IMR-90 (cell line): Measurements from ENCODE around the gene KCNK15. TPM values are rescaled to one million over a fixed set of nuclear protein-coding genes. Genes with fewer than 3 reads are reported as not detected.

ENCODE experiments used
- ATAC-seq: fragments of 200-7000 bp; cut with Tn5 transposase; 2 replicates; pipeline ENCODE4 v1.9.1; 2020; ENCODE audit warnings: low read depth, mild to moderate bottlenecking, moderate library complexity
- BruUV-seq: library from RNA; stranded (reverse); fragments of 400-500 nt; replicated peaks from 2 replicates; lab custom pipeline; 2021; lab: Mats Ljungman, UMichigan
- CTCF ChIA-PET: fragments of 300-600 bp; formaldehyde crosslinking; extraction: SDS; loops from one replicate; lab custom pipeline; 2021; ENCODE audit warnings: antibody characterized with exemption; lab: Yijun Ruan, JAX
- POLR2A ChIA-PET: fragments of 300-600 bp; sonication (Branson Sonifier 250); formaldehyde crosslinking; loops from one replicate; lab custom pipeline; 2022; ENCODE audit warnings: antibody characterized with exemption; ENCODE audit not compliant: unreplicated experiment; lab: Charles Lee
- DNase-seq: peaks from one replicate; pipeline ENCODE4 v3.0.0; 2013
- H2AFZ ChIP-seq: replicated peaks from 2 replicates; pipeline ENCODE3; 2013; ENCODE audit warnings: low read length, mild to moderate bottlenecking; ENCODE audit not compliant: poor library complexity
- H2AK5ac ChIP-seq: 2 replicates; pipeline ENCODE4 v1.6.1; 2013; ENCODE audit warnings: low read depth, low read length, inconsistent platforms
- H2AK9ac ChIP-seq: replicated peaks from 2 replicates; pipeline ENCODE3; 2013; ENCODE audit warnings: mild to moderate bottlenecking, low read depth, low read length, moderate library complexity; ENCODE audit not compliant: poor library complexity
- H2BK120ac ChIP-seq: 2 replicates; pipeline ENCODE4 v1.6.1; 2013; ENCODE audit warnings: low read depth, low read length, inconsistent platforms
- H2BK15ac ChIP-seq: 3 replicates; pipeline ENCODE4 v1.6.1; 2013; ENCODE audit warnings: low read depth, low read length, inconsistent platforms
- H2BK20ac ChIP-seq: 2 replicates; pipeline ENCODE4 v1.6.1; 2013; ENCODE audit warnings: low read depth, mild to moderate bottlenecking, inconsistent platforms, low read length, moderate library complexity
- H2BK5ac ChIP-seq: 2 replicates; pipeline ENCODE4 v1.6.1; 2013; ENCODE audit warnings: mild to moderate bottlenecking, low read depth, low read length, inconsistent platforms; ENCODE audit not compliant: poor library complexity, severe bottlenecking
- H3K14ac ChIP-seq: replicated peaks from 2 replicates; pipeline ENCODE4 v1.6.1; 2013; ENCODE audit warnings: low read depth, low read length, inconsistent platforms
- H3K18ac ChIP-seq: 2 replicates; pipeline ENCODE4 v1.6.1; 2013; ENCODE audit warnings: low read depth, low read length, control low read depth
- H3K23ac ChIP-seq: 2 replicates; pipeline ENCODE4 v1.6.1; 2013; ENCODE audit warnings: low read depth, low read length, inconsistent platforms
- H3K27ac ChIP-seq: 2 replicates; pipeline ENCODE4 v1.5.1; 2013; ENCODE audit warnings: mild to moderate bottlenecking, control low read depth, low read length; ENCODE audit not compliant: insufficient read depth
- H3K27me3 ChIP-seq: 2 replicates; pipeline ENCODE4 v1.6.1; 2013; ENCODE audit warnings: low read length; ENCODE audit not compliant: control insufficient read depth, insufficient read depth
- H3K36me3 ChIP-seq: 2 replicates; pipeline ENCODE4 v1.6.1; 2013; ENCODE audit warnings: low read length, mixed read lengths; ENCODE audit not compliant: control insufficient read depth, insufficient read depth
- H3K4ac ChIP-seq: 2 replicates; pipeline ENCODE4 v1.6.1; 2013; ENCODE audit warnings: low read depth, low read length, inconsistent platforms
- H3K4me1 ChIP-seq: 2 replicates; pipeline ENCODE4 v1.6.1; 2013; ENCODE audit warnings: low read length, mixed read lengths; ENCODE audit not compliant: control insufficient read depth, insufficient read depth
- H3K4me2 ChIP-seq: 2 replicates; pipeline ENCODE4 v1.6.1; 2013; ENCODE audit warnings: low read depth, mild to moderate bottlenecking, control low read depth, low read length, moderate library complexity
- H3K4me3 ChIP-seq: 2 replicates; pipeline ENCODE4 v1.5.1; 2013; ENCODE audit warnings: low read depth, mild to moderate bottlenecking, control low read depth, low read length, moderate library complexity; ENCODE audit not compliant: insufficient read depth
- H3K56ac ChIP-seq: 2 replicates; pipeline ENCODE4 v1.6.1; 2013; ENCODE audit warnings: low read length, inconsistent platforms; ENCODE audit not compliant: insufficient read depth; ENCODE audit errors: extremely low read depth
- H3K79me1 ChIP-seq, 2 experiments: 2 replicates each; pipeline ENCODE4 v1.6.1; 2013; ENCODE audit warnings: low read length in 2 of 2, inconsistent platforms in 1 of 2, low read depth in 1 of 2
- H3K9ac ChIP-seq: 2 replicates; pipeline ENCODE4 v1.6.1; 2013; ENCODE audit warnings: low read depth, low read length, control low read depth
- H3K9me1 ChIP-seq: 2 replicates; pipeline ENCODE4 v1.6.1; 2013; ENCODE audit warnings: low read length, inconsistent platforms; ENCODE audit not compliant: insufficient read depth
- H3K9me3 ChIP-seq: 2 replicates; pipeline ENCODE4 v1.6.1; 2013; ENCODE audit warnings: low read length; ENCODE audit not compliant: control insufficient read depth, insufficient read depth
- H4K20me1 ChIP-seq: 2 replicates; pipeline ENCODE4 v1.6.1; 2013; ENCODE audit warnings: low read length, inconsistent platforms; ENCODE audit not compliant: insufficient read depth
- H4K5ac ChIP-seq: 2 replicates; pipeline ENCODE4 v1.6.1; 2013; ENCODE audit warnings: mild to moderate bottlenecking, low read depth, low read length, control low read depth
- H4K8ac ChIP-seq, 2 experiments: 2 replicates each; pipeline ENCODE4 v1.6.1; 2013; ENCODE audit warnings: low read depth in 2 of 2, low read length in 2 of 2, control low read depth in 1 of 2, inconsistent platforms in 1 of 2
- H4K91ac ChIP-seq: 2 replicates; pipeline ENCODE4 v1.6.1; 2013; ENCODE audit warnings: low read depth, low read length, inconsistent platforms; ENCODE audit not compliant: insufficient read depth
- CEBPB ChIP-seq: IDR thresholded peaks from 2 replicates; pipeline ENCODE4 v1.6.1; 2012; ENCODE audit warnings: low read depth, low read length, improper control_type of control experiment
- MAZ ChIP-seq: IDR thresholded peaks from 2 replicates; pipeline ENCODE4 v1.6.1; 2012; ENCODE audit warnings: low read depth, mild to moderate bottlenecking, low read length, improper control_type of control experiment, moderate library complexity, borderline replicate concordance
- USF2 ChIP-seq: fragments of 150-350 bp; IDR thresholded peaks from 2 replicates; pipeline ENCODE4 v1.6.1; 2017; ENCODE audit warnings: mild to moderate bottlenecking, antibody characterized with exemption, low read length, low read depth
- WGBS, 2 experiments: methylation state at CpG; one replicate each; pipeline versions ENCODE4 v1.1.5 to v1.1.7; 2013; ENCODE audit warnings: missing lambda C conversion rate in 2 of 2; ENCODE audit not compliant: insufficient read length in 1 of 2; ENCODE audit errors: extremely low coverage in 2 of 2; 5-methylcytosine and 5-hydroxymethylcytosine counted together
- dilution Hi-C: fragments of 300-500 bp; cut with HindIII; formaldehyde crosslinking; loops from one replicate; pipeline ENCODE4 v1.14.3; 2018; ENCODE audit warnings: low sequenced_read_pairs; ENCODE audit not compliant: unreplicated experiment
- in situ Hi-C: fragments of 300-500 bp; cut with MboI; formaldehyde crosslinking; loops from 3 replicates; pipeline ENCODE4 v1.14.3; 2019; ENCODE audit warnings: low sequenced_read_pairs, inconsistent platforms, mixed read lengths
- intact Hi-C: fragments of 100-400 bp; cut with micrococcal nuclease; formaldehyde crosslinking; loops from 2 replicates; pipeline ENCODE4 v1.10.0; 2022
- polyA plus RNA-seq, 3 experiments: library from polyadenylated mRNA; depleted of rRNA; stranded (reverse); fragments of >200 nt; gene quantifications; 2 replicates each; pipeline ENCODE4 v1.2.3, GENCODE V29; 2012; ENCODE audit warnings: low replicate concordance in 1 of 3
- total RNA-seq: library from RNA; depleted of rRNA; stranded (reverse); fragments of >200 nt; gene quantifications from 2 replicates; pipeline ENCODE4 v1.2.3, GENCODE V29; 2012
- TF ChIP-seq, protein P1 (sequence below): conservative IDR thresholded peaks from 2 replicates; pipeline ENCODE4 v1.5.1; 2012; ENCODE audit warnings: mild to moderate bottlenecking, low read depth, low read length, improper control_type of control experiment

Gene KCNK15
- total and polyA plus RNA-seq, 2 of the 4 experiments (the other 2 are of a cell fraction) = not detected

DNA sequence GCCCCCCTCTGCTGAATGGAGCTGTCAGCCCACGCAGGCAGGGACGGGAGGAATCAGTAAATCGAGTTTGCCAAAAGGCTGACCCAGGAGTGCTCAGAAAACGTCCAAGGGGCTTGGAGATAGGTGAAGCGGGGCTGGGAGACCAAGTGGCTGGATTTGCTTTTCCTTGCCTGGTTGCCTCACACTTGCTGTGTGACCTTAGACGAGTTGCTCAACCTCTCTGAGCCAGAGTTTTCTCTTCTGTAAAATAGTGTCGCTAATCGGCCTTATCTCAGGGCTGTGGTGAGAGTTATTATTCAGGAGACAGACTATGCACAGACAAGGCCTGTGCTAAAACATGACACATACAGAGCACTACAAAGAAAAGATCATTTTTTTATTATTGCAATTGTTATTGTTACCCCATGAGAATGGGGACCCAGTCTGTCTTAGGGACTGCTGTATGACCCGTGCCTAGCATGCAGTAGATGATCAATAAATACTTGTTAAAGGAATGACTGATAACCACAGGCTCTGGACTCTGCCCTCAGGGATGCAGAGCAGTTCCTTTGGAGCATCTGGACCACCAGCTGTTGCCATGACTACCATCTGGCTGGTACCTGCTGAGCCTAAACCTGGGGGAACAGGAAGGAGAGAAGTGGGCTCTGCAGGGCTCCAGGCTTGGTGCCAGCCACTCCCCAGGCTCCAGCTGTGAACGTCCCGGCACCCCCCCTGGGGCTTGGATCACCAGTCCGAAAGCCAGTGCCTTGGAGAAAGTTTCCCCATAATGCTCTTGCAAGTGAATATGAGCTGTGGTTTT lies 901 bp downstream of the KCNK15 start:
- no peak for DNase-seq
- Histone ChIP-seq H3K79me1 (no peaks in the 10 kb centered on the region), H2BK5ac (no peak overlapping the region), H2AK9ac (no peak overlapping the region), H3K56ac (no peak overlapping the region), H3K36me3 (no peaks in the 10 kb centered on the region), H2BK20ac (no peak overlapping the region), H3K23ac (no peak overlapping the region; the same call in 1 of the 2 replicates), H2AFZ (peak overlapping the region; percentile 81), H4K8ac (no peak overlapping the region), H4K5ac (no peak overlapping the region), H3K27ac (no peak overlapping the region), H3K4ac (no peak overlapping the region), H3K27me3 (peaks cover 84% of the 10 kb centered on the region), H2AK5ac (no peak overlapping the region), H2BK15ac (no peak overlapping the region), H3K4me2 (peak overlapping the region; percentile 75), H3K9me1 (no peaks in the 10 kb centered on the region), H4K20me1 (no peaks in the 10 kb centered on the region; the same call in 1 of the 2 replicates), H3K4me1 (peaks cover 1% of the 10 kb centered on the region; the same call in 1 of the 2 replicates), H4K91ac (no peak overlapping the region), H3K9me3 (no peaks in the 10 kb centered on the region), H3K9ac (no peak overlapping the region), H3K18ac (no peak overlapping the region), H2BK120ac (no peak overlapping the region), H3K14ac (no peak overlapping the region), H3K4me3 (peak overlapping the region; percentile 27)
- WGBS, 2 experiments = 13% methylated on average over 3 of the region's 12 CpGs; no CpG with 5 or more reads in 1 of the 2 experiments
- intact Hi-C loops (loop anchor here (1.0 to 5.0 kb wide), 3 partner anchors 121 to 546 kb away; no protein-coding TSS in a partner anchor), dilution Hi-C loops (no loop called here), in situ Hi-C loops (no loop called here)
- TF ChIP-seq, protein P1, sequence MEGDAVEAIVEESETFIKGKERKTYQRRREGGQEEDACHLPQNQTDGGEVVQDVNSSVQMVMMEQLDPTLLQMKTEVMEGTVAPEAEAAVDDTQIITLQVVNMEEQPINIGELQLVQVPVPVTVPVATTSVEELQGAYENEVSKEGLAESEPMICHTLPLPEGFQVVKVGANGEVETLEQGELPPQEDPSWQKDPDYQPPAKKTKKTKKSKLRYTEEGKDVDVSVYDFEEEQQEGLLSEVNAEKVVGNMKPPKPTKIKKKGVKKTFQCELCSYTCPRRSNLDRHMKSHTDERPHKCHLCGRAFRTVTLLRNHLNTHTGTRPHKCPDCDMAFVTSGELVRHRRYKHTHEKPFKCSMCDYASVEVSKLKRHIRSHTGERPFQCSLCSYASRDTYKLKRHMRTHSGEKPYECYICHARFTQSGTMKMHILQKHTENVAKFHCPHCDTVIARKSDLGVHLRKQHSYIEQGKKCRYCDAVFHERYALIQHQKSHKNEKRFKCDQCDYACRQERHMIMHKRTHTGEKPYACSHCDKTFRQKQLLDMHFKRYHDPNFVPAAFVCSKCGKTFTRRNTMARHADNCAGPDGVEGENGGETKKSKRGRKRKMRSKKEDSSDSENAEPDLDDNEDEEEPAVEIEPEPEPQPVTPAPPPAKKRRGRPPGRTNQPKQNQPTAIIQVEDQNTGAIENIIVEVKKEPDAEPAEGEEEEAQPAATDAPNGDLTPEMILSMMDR = no peak
- TF ChIP-seq USF2 (no peak), CEBPB (0 out of 2 replicates have a peak, but pooled peaks have one; percentile 24), MAZ (no peak)
- no TSS peak for BruUV-seq
- POLR2A ChIA-PET = no interaction called here
- CTCF ChIA-PET = interaction anchor here (0.7 to 1.5 kb wide), 2 partner anchors 120 to 349 kb away, joined by 3 to 4 read pairs; no protein-coding TSS in a partner anchor
- no peak for ATAC-seq
